Globus pallidus (tissue), 1 donor: ENCODE measurements around the gene UBAP2.
A peak's percentile ranks its signal among the peaks of the same experiment; 100 is the strongest.
"Not testable (repeated sequence)": the region's sequence is repeated elsewhere in the genome, so short reads cannot be mapped to it uniquely, and the experiment has no call there.

Source experiments
- DNase-seq: peaks from one replicate; pipeline ENCODE4 v3.0.0-alpha.2; 2015; ENCODE audit warnings: low spot score

UBAP2 gene

DNA sequence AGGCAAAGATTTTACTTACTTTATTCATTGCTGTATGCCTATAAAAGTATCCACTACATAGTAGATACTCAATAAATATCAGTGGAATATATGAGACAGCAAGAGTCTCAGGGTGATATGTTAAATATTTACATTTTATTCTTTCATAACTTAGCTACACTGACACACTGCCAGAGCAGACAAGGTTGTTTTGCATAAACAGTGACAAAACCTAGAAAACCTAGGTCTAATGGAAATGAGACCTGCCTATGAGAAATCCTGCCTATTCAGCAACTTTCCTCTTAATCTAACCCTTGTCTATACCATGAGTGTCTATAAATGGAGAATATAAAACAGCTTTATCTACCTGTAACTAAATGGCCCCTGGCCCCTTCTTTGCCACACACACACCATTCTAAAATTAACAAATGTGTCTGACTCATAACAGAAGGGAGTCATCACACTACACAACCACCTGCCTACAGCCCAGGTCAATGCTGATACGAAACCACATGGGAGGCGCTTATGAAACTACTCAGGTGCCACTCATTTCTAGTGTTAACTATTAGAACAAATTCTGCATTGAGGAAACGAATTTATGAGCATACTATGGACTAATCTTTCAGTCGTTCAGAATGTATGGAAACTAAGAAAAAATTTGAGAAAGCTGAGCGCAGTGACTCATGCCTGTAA is 60.3 kb downstream of the UBAP2 start:
- no peak for DNase-seq

DNA sequence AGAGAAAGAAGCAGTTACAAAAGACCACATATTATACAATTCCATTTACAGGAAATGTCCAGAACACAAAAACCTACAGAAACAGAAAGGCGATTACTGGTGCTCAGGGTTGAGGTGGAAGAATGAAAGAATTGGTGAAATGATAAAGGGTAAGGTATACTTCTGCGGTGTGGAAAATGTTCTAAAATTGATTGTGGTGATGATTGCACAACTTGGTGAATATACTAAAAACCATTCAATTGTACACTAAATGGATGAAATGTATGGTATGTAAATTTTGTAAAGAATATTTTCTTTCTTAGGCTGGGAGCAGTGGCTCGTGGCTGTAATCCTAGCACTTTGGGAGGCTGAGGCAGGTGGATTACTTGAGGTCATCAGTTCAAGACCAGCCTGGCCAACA is 72.3 kb downstream of the UBAP2 start:
- no peak for DNase-seq

DNA sequence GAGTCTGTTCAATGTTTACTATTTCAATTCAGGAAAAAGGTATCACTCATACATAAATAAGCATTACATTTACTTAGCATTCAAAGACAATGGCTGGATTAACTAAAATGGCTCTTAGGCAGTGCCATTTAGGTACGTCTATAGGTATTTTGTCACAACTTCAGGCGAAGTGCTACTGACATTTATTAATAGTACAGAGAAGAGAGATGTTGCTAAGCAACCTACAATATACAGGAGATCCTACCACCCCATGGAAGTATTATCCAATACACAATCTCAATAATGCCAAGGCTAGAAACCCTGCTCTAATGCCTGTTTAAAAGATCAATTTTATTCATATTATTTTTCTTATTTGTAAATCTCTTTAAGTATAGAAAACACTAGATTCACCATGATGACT is 76.0 kb downstream of the UBAP2 start:
- no peak for DNase-seq

DNA sequence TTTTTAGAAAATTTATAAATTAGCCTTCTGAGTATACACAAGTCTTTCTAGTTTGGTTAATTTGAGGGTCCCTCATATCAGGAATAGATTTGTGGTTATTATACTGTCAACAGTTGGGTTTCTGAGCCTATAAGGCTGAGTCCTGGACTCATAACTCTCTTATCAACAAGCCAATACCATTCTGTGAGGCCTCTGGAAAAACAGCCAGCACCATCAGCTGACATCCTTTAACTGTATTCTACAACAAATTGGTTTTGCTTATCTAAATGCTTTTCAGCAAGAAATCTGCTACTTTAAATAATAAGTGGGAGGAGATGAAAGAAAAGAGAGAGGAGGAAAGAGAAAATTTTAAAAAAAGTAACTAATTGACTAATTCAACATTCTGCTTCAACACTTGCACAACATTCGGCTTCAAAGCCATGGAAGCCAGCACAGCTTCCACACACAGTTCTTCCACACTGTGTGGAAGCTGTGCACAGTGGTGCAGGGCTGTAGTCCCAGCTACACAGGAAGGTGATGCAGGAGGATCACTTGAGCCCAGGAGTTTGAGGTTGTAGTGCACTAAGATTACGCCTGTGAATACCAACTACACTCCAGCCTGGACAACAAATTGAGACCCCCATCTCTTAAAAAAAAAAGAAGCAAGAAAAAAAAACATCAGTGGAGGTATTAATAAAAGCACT is 84.5 kb downstream of the UBAP2 start:
- no peak for DNase-seq

DNA sequence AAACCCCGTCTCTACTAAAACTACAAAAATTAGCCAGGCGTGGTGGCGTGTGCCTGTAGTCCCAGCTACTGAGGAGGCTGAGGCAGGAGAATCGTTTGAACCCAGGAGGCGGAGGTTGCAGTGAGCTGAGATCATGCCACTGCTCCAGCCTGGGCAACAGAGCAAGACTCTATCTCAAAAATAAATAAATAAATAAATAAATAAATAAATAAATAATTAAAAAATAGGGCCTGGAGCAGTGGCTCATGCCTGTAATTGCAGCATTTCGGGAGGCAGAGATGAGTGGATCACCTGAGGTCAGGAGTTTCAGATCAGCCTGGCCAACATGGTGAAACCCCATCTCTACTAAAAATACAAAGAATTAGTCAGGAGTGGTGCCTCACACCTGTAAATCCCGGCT is 86.2 kb downstream of the UBAP2 start:
- not testable (repeated sequence) for DNase-seq

DNA sequence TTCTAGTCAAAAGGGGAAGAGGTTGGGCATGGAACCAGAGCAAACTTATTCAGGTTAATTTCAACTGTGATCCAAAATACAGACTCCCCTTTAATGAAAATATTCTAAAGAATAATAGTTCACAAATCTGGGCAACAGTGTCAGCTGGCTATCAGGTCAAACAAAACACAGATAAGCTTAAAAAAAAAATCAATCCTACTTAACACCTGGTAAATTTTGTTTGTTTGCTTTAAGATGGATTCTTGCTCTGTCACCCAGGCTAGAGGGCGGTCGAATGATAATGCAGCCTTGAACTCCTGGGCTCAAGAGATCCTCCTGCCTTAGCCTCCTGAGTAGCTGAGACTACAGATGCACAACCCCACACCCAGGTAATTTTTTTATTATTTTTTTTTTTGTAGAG is 89.0 kb downstream of the UBAP2 start:
- no peak for DNase-seq

DNA sequence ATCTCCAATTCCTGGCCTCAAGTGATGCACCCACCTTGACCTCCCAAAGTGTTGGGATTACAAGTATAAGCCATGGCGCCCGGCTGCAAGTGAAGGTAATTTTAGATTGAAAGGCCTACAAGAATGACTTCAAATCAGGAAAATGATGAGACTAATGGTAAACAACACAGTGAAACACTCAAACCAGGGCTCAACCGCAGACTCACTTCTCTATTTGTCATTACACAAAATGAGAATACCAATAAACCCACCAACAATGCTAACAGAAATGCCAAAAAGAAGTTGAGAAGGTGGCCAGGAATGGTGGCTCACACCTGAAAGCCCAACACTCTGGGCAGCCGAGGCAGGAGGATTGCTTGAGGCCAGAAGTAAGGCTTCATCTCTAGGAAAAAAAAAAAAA is 92.1 kb downstream of the UBAP2 start:
- DNase-seq = no peak

DNA sequence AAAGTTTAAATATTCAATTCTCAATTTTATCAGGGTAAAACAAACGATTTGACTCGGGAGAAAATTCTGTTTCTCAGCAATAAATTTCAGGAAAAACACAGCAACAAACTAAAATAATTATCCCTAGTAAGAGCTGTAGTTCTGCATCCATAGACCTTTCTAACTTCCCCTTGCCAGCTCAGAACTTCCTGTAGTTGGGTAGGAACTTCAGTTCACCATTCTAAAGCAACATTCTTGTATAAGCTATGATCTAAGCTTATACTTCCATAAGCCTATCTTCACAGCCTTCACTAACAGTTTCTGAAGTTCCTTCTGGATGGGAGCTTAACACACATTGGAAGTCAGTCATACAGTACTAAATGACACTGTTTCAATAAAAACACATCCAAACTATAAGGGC is 96.6 kb downstream of the UBAP2 start:
- no peak for DNase-seq

DNA sequence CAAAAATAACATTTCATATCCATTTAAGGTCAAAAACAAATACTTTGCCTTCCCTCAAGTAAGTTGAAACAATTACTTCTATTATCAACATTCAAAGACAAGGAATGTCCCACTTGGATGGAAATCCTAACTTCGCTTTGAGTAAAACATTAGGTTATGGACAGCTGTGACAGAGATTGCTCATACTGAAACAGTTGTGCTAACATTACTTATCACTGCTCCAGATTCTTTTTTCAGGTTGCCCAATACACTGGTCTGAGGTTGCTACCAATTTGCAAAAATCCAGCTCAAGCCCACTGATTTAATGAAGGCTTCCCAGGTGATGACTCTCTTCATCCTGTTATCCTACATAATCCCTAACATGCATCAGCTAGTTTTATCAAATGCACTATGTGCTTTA is 98.3 kb downstream of the UBAP2 start:
- no peak for DNase-seq

DNA sequence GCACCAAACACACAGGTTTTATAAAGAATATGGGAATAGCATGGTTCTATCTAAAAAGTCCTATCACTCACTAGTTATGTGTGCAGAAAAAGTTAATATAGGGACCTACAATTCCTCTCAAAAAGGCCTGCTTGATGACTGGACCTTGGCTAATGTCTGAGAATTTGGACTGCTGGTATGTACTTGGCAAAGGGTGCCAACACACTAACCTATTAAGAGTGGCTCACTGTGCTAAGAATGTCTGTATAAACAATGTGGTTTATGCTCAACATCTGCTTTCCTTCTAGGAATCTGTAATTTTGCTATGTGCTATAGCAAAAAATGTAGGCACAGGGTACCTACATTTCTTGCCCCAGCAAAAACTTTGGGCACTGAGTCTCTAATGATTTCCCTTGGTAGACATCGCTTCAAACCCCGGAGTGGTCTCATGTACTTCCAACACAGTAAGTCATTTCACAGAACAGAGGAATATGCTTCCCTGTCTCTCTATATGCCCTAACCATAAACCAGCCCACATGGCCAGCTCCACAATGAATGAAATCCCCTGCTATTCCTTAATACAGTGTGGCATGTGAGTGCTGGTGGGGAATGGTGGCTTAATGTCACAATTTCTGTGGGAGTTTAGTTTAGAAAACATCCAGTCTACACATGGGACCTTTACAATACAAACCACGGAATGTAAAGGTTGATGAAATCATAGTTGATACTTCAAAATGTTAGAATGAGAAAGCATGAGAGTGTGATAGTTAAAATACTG is 101.7 kb downstream of the UBAP2 start:
- no peak for DNase-seq

DNA sequence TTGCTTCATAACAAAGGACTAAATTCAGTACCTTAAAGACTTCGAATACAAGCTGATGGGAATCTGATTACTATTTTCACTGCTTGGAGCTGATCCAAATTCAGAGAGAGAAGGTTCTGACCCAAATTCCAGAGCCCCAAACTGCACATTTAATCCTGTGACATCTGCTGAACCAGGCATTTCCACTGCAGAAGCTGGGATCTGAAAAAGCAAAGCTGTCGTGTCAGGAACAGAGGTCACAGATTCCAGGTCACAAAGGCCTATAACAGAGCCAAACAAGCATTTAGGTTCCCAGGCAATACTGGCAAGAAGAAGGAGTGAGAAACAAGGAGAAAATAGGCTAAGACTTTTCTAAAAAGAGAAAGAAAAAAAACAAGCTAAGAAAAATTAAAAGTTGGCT is 105.3 kb downstream of the UBAP2 start:
- DNase-seq = no peak

DNA sequence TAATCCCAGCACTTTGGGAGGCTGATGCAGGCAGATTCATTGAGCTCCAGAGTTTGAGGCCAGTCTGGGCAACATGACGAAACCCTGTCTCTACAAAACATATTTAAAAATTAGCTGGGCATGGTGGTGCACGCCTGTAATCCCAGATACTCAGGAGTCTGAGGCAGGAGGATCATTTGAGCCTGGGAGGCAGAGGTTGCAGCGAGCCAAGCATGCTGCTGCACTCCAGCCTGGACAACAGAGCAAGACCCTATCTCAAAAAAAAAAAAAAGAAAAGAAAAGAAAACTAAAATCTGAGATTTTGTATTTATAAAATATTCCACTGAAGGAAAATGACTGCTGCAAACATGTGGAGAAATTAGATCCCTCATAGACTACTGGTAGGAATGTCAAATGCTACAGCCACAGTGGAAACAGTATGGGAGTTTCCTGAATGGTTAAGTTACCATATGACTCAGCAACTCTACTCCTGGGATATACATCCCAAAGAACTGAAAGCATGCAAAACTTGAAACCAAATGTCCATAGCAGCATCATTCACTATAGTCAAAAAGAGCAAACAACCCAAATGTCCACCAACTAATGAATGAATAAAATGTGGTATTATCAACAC is 106.1 kb downstream of the UBAP2 start:
- DNase-seq = no peak

DNA sequence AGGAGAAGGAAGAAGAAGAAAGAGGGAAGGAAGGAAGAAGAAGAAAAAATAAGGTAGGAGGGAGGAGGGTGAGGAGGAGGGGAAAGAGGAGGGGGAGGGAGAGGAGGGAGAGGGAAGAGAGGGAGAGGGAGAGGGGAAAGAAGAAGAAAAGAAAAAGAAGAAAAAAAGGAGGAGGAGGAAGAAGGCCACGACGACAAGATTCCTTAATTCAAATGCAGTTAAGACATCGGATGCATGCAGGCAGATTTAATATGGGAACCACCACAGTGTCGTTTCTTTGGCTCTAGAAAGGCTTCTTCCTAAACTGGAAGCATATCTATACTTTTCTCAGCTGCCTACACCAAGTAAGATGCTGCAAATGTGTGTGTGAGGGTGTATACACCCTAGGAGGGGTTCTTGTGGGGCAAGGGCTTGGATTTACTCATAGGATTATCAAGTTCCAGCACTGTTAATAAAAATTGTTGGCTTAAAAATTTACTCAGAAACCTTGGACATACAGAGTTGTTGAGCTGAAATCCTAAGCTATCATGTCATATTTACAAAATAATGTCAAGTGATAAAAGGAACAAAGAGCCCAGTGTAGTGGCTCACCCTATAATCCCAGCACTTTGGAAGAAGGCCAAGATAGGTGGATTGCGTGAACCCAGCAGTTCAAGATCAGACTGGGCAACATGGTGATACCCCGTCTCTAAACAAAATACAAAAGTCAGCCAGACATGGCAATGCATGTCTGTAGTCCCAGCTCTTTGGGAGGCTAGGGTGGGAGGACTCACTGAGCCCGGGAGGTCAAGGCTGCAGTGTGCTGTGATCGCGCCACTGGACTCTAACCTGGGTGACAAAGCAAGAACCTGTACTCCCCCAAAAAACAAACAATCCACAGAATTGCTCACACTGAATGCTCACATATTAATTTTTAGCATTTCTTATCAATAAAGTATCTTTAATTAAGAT is 108.5 kb downstream of the UBAP2 start:
- DNase-seq = no peak

DNA sequence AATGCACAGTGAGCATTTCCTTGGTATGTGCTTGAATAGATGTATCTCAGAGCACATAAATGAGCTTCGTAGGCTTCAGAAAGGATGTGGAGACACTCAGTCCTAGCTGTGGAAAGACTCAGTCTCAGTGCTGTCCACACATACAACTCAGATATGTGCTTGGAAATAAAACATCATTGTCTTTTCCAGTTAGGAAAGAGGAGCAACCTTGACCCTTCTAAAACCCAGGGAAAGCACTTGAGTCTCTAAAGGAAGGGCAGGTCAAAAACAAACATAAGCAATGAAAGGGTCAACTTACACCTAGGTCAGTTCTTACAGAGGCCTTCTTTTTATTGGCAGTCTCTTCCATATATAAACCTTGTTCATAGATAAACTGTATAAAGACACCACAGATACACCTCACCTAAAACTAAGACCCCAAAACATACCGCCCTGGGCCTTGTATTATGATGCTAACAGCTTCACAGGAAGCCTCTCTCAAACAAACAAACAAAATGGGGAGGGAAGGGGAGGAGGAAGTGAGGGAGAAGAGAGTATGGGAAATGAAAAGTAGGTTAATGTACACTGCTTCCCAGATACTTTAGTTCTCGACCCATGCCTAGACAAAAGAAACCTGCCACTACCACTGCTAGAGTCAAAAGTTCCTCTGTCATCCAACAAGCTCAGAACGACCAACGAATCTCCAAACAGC is 114.4 kb downstream of the UBAP2 start:
- DNase-seq = no peak

DNA sequence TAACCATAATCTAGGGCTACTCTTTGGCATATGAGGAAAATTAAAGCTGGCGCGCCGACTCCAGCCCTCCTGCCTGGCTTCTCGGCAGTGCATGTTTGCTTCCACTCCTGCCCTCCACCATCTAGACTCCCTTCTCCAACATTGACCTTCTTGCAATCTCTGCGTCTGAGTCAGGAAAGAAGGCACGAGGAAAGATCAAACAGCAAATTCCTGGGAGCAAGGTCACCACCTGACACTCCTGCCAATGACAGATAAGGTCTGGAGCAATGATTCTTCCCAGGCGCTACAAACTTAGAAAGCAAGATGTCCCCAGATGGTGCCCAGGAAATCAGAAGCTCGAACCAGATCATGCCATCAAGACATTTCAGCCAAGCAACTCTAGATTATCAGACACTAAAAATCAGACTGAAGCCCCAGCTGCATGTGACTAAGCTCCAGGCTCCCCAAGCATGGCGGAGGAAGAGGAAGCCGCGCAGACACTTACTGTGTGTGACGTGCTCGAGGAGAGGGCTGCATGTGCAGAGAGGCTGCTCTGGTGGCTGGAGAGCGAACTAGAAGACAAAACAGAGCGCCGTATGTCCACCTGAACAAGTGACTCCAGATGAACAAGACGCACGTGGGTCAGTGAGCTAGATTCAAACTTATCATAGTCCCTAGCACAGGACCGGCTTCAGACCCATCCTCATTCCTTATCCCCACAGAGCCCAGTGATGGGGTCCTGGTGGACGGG is 116.4 kb downstream of the UBAP2 start:
- no peak for DNase-seq

DNA sequence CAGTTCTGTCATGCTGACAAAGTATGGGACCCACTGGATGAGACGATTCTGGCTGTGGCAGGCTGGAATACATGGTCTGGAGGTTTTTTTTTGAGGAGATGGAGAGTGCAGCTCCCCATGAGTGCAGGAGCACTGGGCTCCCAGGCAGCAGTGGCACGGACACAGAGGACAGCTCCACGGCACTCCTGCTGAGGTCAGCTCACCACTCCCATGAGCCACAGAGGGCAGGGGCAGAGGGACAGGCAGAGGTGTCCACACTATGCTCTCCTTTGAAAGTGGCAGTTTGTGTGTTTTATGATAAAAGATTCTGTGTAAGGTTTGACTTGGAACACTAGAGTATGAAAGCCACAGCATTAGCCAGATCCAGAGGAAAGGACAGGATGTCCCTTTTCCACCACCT is 117.4 kb downstream of the UBAP2 start:
- no peak for DNase-seq

DNA sequence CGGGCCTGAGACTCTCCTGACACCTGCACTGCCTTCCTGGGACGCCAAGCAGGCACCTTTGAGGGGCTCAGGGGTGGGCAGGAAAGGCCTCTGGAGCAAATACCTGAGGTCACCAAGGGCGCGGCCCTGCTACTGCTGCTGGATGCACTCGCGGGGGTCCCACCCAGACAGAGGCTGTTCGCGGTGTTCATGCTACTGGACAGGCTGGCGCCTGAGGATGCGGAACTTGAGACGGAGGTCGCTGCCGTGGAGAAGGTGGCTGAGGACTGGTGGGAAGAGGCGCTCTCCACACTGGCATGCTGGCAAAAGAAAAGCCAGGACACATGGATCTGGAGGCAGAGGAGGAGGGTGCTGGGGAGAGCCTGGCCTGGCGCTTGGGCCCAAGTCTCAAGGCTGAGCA is 121.0 kb downstream of the UBAP2 start:
- DNase-seq = no peak

DNA sequence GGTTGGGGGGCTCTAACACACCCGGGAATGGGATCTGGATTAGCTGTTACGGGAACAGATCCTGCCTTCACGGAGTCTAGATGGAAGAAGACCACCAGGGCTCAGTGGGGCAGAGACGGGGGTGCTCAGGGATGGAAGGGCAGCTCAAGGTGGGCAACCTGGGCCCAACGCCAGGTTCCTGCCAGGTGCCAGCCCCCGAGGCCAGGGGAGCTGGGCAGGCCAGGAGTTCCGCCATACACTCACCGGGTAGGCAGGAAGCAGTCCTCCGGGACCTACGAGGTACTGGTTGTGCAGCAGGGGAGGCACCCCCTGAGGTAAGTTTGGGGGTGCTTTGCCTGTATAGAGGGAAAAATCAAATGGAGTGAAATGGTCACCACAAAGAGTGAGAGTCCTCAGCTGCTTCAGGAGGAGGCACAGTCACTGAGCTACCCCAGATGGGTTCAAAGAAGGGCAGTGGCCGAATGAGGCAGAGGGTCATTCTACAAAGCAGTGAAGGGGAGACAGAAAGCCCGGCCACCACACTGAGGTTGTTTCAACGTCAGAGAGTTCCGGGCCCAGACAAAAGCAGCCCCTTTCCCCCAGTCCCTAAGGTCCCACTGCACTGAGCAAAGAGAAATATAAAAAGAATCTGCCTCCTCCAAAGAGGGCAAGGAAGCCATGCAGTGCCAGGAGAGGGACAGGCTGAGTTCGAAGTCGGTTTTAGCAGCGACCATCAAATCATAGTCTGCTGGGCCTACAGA is 121.8 kb downstream of the UBAP2 start:
- no peak for DNase-seq

DNA sequence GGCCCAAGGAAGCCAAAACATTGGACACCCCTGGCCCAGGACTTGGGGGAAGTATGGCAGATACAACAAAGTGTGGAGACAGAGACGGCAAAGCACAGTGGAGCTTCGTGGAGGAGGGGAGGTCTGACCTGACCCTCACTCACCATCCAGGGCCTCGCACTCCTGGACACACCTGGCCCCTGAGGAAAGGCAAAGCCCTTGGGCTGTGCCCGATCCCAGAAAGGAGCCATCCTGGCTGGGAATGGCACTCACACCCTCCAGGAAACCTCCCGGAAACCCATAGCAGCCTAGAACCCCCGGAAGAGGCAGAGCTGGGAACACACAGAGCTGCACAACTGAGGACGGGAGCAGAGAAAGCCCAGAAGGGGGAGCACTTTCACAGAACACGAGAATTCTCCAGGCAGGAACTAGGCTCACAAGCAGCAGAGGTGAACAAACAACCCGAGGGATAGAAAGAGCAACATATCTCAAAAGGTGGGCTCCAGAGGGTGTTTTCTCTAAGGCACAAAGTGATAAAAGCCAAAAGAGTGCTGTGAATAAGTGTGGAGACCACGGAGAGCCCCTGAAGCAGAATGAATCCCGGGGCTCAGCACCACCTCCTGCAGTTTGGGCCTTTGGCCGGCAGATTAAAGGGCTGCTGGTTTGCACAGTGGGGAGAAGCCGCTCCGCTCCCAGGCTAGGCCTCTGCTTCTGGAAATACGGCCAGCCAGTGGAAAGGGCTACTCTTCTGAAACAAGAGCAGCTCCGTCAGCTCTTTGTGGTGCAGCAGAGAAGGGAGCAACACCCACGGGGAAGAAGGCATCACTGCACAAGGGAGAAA is 123.5 kb downstream of the UBAP2 start:
- DNase-seq = peak; percentile 57
